ENCODE measurements around the gene GYG2. TPM values are rescaled to one million over a fixed set of nuclear protein-coding genes. Genes with fewer than 3 reads are reported as not detected.

GYG2 gene
- total RNA-seq, 1 experiment from 2014 or later = 47.6 TPM

GRCh38 chrX:2840961-2841360, 12.2 kb downstream of the GYG2 start:
- H3K4me1 Mint-ChIP-seq = peaks cover 3% of the 10 kb centered on the region; the same call in 1 of the 2 replicates
- POLR2A ChIA-PET = no interaction called here
- CTCF ChIA-PET = no interaction called here
- H3K27me3 Mint-ChIP-seq (ENCODE audit: low read depth) = no peaks in the 10 kb centered on the region
- TF ChIP-seq, protein P1, sequence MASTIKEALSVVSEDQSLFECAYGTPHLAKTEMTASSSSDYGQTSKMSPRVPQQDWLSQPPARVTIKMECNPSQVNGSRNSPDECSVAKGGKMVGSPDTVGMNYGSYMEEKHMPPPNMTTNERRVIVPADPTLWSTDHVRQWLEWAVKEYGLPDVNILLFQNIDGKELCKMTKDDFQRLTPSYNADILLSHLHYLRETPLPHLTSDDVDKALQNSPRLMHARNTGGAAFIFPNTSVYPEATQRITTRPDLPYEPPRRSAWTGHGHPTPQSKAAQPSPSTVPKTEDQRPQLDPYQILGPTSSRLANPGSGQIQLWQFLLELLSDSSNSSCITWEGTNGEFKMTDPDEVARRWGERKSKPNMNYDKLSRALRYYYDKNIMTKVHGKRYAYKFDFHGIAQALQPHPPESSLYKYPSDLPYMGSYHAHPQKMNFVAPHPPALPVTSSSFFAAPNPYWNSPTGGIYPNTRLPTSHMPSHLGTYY (CRISPR knock-in tag; IDR thresholded peaks at IDR 0.05) = no peak
- TF ChIP-seq IRF1 (CRISPR knock-in tag; IDR thresholded peaks at IDR 0.05) (no peak), NR3C1 (CRISPR knock-in tag; conservative IDR thresholded peaks at IDR 0.05; ENCODE audit: low read depth) (no peak), TCF7 (CRISPR knock-in tag; IDR thresholded peaks at IDR 0.05; ENCODE audit: low read depth) (no peak), USF1 (CRISPR knock-in tag; IDR thresholded peaks at IDR 0.05) (no peak), CREM (CRISPR knock-in tag; IDR thresholded peaks at IDR 0.05) (no peak), HMGXB4 (CRISPR knock-in tag; IDR thresholded peaks at IDR 0.05) (no peak), ZNF219 (CRISPR knock-in tag; IDR thresholded peaks at IDR 0.05; ENCODE audit: borderline replicate concordance) (no peak), ESRRA (CRISPR knock-in tag; IDR thresholded peaks at IDR 0.05; ENCODE audit: borderline replicate concordance) (no peak)
- TF ChIP-seq, protein P2, sequence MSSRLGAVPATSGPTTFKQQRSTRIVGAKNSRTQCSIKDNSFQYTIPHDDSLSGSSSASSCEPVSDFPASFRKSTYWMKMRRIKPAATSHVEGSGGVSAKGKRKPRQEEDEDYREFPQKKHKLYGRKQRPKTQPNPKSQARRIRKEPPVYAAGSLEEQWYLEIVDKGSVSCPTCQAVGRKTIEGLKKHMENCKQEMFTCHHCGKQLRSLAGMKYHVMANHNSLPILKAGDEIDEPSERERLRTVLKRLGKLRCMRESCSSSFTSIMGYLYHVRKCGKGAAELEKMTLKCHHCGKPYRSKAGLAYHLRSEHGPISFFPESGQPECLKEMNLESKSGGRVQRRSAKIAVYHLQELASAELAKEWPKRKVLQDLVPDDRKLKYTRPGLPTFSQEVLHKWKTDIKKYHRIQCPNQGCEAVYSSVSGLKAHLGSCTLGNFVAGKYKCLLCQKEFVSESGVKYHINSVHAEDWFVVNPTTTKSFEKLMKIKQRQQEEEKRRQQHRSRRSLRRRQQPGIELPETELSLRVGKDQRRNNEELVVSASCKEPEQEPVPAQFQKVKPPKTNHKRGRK (CRISPR knock-in tag; IDR thresholded peaks at IDR 0.05; ENCODE audit: borderline replicate concordance) = no peak
- TF ChIP-seq, protein P3, sequence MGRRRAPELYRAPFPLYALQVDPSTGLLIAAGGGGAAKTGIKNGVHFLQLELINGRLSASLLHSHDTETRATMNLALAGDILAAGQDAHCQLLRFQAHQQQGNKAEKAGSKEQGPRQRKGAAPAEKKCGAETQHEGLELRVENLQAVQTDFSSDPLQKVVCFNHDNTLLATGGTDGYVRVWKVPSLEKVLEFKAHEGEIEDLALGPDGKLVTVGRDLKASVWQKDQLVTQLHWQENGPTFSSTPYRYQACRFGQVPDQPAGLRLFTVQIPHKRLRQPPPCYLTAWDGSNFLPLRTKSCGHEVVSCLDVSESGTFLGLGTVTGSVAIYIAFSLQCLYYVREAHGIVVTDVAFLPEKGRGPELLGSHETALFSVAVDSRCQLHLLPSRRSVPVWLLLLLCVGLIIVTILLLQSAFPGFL (CRISPR knock-in tag; IDR thresholded peaks at IDR 0.05; ENCODE audit: borderline replicate concordance) = no peak
- TF ChIP-seq, protein P4, sequence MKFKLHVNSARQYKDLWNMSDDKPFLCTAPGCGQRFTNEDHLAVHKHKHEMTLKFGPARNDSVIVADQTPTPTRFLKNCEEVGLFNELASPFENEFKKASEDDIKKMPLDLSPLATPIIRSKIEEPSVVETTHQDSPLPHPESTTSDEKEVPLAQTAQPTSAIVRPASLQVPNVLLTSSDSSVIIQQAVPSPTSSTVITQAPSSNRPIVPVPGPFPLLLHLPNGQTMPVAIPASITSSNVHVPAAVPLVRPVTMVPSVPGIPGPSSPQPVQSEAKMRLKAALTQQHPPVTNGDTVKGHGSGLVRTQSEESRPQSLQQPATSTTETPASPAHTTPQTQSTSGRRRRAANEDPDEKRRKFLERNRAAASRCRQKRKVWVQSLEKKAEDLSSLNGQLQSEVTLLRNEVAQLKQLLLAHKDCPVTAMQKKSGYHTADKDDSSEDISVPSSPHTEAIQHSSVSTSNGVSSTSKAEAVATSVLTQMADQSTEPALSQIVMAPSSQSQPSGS (CRISPR knock-in tag; IDR thresholded peaks at IDR 0.05; ENCODE audit: borderline replicate concordance, low read depth) = no peak
- TF ChIP-seq, protein P5, sequence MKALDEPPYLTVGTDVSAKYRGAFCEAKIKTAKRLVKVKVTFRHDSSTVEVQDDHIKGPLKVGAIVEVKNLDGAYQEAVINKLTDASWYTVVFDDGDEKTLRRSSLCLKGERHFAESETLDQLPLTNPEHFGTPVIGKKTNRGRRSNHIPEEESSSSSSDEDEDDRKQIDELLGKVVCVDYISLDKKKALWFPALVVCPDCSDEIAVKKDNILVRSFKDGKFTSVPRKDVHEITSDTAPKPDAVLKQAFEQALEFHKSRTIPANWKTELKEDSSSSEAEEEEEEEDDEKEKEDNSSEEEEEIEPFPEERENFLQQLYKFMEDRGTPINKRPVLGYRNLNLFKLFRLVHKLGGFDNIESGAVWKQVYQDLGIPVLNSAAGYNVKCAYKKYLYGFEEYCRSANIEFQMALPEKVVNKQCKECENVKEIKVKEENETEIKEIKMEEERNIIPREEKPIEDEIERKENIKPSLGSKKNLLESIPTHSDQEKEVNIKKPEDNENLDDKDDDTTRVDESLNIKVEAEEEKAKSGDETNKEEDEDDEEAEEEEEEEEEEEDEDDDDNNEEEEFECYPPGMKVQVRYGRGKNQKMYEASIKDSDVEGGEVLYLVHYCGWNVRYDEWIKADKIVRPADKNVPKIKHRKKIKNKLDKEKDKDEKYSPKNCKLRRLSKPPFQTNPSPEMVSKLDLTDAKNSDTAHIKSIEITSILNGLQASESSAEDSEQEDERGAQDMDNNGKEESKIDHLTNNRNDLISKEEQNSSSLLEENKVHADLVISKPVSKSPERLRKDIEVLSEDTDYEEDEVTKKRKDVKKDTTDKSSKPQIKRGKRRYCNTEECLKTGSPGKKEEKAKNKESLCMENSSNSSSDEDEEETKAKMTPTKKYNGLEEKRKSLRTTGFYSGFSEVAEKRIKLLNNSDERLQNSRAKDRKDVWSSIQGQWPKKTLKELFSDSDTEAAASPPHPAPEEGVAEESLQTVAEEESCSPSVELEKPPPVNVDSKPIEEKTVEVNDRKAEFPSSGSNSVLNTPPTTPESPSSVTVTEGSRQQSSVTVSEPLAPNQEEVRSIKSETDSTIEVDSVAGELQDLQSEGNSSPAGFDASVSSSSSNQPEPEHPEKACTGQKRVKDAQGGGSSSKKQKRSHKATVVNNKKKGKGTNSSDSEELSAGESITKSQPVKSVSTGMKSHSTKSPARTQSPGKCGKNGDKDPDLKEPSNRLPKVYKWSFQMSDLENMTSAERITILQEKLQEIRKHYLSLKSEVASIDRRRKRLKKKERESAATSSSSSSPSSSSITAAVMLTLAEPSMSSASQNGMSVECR (CRISPR knock-in tag; IDR thresholded peaks at IDR 0.05; ENCODE audit: borderline replicate concordance) = no peak
- H3K9me3 Mint-ChIP-seq = peaks cover 24% of the 10 kb centered on the region
- H3K36me3 Mint-ChIP-seq = peaks cover 55% of the 10 kb centered on the region
- no peak overlapping the region for H3K27ac Mint-ChIP-seq
- no peak overlapping the region for H3K4me3 Mint-ChIP-seq
- no peak for ATAC-seq
- no peak for DNase-seq (ENCODE audit: low spot score)
